Esophagus squamous epithelium (tissue), 5 donors: Measurements from ENCODE around the gene EXD2. TPM values are rescaled to one million over a fixed set of nuclear protein-coding genes. Genes with fewer than 3 reads are reported as not detected.

Experiments
- DNase-seq: peaks from one replicate; lab custom pipeline; 2025; lab: John Stamatoyannopoulos, UW
- H3K27ac ChIP-seq, 4 donors: fragments of 200-600 bp; sonication (generic); one replicate each; pipeline ENCODE4 v1.5.1; 2016 to 2019; ENCODE audit warnings: mild to moderate bottlenecking in 1 of 4
- H3K27me3 ChIP-seq, 4 donors: fragments of 200-600 bp; sonication (generic); 1 replicate in 3 of 4; 2 replicates in 1 of 4; pipeline versions ENCODE4 v1.5.1 to v1.6.0; 2017 to 2021; ENCODE audit warnings: antibody characterized with exemption in 1 of 4
- H3K36me3 ChIP-seq, 3 donors: fragments of 200-600 bp; sonication (generic); one replicate each; pipeline ENCODE4 v1.5.1; 2016 to 2019
- H3K4me1 ChIP-seq, 3 donors: fragments of 200-600 bp; sonication (generic); one replicate each; pipeline ENCODE4 v1.5.1; 2017 to 2019
- H3K4me3 ChIP-seq, 4 donors: fragments of 200-600 bp; sonication (generic); 1 replicate in 3 of 4; 2 replicates in 1 of 4; pipeline ENCODE4 v1.5.1; 2016 to 2019; ENCODE audit warnings: mild to moderate bottlenecking in 2 of 4, moderate library complexity in 1 of 4
- H3K9me3 ChIP-seq, 3 donors: fragments of 200-600 bp; sonication (generic); one replicate each; pipeline ENCODE4 v1.5.1; 2016 to 2019
- POLR2A ChIP-seq, 4 donors: fragments of 450-650 bp; IDR thresholded peaks; one replicate each; pipeline ENCODE4 v1.6.1; 2017; ENCODE audit warnings: antibody characterized with exemption in 4 of 4, mild to moderate bottlenecking in 4 of 4, moderate library complexity in 3 of 4
- WGBS, 2 donors: methylation state at CpG; one replicate each; pipeline ENCODE4 v1.1.5; 2018; 5-methylcytosine and 5-hydroxymethylcytosine counted together
- intact Hi-C: fragments of 100-400 bp; cut with DNase I; formaldehyde crosslinking; loops from one replicate; pipeline ENCODE4 v1.15.0; 2022
- small RNA-seq, 4 donors: library from RNA; depleted of rRNA; stranded (forward); fragments of <200 nt; gene quantifications; one replicate each; pipeline ENCODE3, GENCODE V24; 2016
- total RNA-seq, 4 donors: library from RNA; depleted of rRNA; stranded (reverse); fragments of >200 nt; gene quantifications; one replicate each; pipeline ENCODE4 v1.1.0, GENCODE V29; 2016
- TF ChIP-seq, protein P1 (sequence below), 6 experiments: fragments of 450-650 bp in 4 of 6; fragments of 200-600 bp in 2 of 6; sonication (generic) in 2 of 6; IDR thresholded peaks; one replicate each; pipeline ENCODE4 v1.5.1; 2016 to 2019; ENCODE audit warnings: antibody characterized with exemption in 6 of 6, mild to moderate bottlenecking in 4 of 6, moderate library complexity in 4 of 6
- donor health status: DM: yes; HTN: yes; CAD: no.

EXD2 gene
- total RNA-seq, 4 donors from 2014 or later: 12.3 to 22.9 (median 19.9) TPM

DNA sequence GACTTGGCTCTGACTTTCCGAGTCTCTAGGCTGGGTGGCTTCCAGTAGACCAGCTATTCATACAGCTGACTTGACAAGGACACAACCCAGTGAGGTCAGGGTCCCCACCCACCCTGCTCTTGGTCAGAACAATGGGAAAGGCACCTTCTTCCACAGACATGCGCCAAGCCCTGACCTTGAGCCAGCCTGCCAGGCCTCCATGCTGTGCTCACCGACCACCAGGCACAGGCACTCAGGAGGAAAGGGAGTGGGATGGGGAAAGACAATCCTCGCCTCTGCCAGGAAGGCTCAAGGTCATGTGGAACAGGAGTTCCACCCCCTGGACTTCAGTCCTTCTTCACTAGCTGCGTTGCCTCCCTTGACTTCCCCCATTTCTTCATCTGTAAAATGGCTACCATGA, 100.1 kb downstream of the EXD2 start:
- H3K36me3 ChIP-seq: no peaks in the 10 kb centered on the region
- peaks cover 0 to 18% (median 0%) of the 10 kb centered on the region in 3 donors for H3K4me1 ChIP-seq
- H3K9me3 ChIP-seq: no peaks in the 10 kb centered on the region
- WGBS, 2 donors: 71 to 81% methylated on average over 2 to 4 of the region's 5 CpGs
- H3K27ac ChIP-seq: no peak overlapping the region
- intact Hi-C loops: no loop called here
- TF ChIP-seq, protein P1, sequence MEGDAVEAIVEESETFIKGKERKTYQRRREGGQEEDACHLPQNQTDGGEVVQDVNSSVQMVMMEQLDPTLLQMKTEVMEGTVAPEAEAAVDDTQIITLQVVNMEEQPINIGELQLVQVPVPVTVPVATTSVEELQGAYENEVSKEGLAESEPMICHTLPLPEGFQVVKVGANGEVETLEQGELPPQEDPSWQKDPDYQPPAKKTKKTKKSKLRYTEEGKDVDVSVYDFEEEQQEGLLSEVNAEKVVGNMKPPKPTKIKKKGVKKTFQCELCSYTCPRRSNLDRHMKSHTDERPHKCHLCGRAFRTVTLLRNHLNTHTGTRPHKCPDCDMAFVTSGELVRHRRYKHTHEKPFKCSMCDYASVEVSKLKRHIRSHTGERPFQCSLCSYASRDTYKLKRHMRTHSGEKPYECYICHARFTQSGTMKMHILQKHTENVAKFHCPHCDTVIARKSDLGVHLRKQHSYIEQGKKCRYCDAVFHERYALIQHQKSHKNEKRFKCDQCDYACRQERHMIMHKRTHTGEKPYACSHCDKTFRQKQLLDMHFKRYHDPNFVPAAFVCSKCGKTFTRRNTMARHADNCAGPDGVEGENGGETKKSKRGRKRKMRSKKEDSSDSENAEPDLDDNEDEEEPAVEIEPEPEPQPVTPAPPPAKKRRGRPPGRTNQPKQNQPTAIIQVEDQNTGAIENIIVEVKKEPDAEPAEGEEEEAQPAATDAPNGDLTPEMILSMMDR (IDR thresholded peaks at IDR 0.05): no peak
- no peak for TF ChIP-seq POLR2A (IDR thresholded peaks at IDR 0.05)
- no peak for DNase-seq
- H3K4me3 ChIP-seq: no peak overlapping the region
- peaks cover 0 to 4% (median 0%) of the 10 kb centered on the region in 4 donors for H3K27me3 ChIP-seq

DNA sequence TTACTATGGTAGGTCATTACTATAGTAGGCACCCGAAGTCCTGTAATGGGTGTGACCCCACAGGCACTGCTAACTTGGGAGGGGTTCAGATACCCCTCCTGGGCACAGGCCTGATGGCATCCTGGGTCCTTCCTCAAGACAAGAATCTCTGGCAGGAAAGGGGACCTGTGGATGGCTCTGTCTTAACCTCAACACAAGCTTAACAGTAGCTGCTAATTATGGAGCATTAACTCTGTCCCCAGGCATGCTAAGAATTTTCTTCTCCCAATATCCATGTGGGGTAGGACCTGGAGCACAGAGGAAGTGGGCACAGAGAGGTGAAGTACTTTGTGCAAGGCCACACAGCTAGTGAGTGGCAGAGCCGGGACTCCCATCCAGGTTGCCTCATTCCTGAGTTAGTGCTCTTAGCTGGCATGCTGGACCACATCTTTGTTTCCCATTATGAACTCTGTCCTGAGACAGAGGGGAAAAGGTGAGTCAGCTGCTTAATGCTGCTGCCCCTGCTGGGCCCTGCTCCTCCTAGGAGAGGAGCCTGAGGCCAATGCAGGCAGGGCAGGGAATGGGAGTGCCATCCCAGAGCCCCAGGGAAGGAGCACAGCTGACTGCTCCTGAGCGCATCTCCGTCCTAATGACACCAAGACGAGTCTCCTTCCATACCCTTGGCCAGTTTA, 100.7 kb downstream of the EXD2 start:
- peaks cover 0 to 4% (median 0%) of the 10 kb centered on the region in 4 donors for H3K27me3 ChIP-seq
- DNase-seq: no peak
- no peaks in the 10 kb centered on the region for H3K36me3 ChIP-seq
- no peaks in the 10 kb centered on the region for H3K9me3 ChIP-seq
- peaks cover 0 to 16% (median 0%) of the 10 kb centered on the region in 3 donors for H3K4me1 ChIP-seq
- no peak for TF ChIP-seq POLR2A (IDR thresholded peaks at IDR 0.05)
- TF ChIP-seq, protein P1 (IDR thresholded peaks at IDR 0.05): no peak
- no peak overlapping the region for H3K27ac ChIP-seq
- WGBS, 2 donors: 84% methylated on average over 4 to 5 of the region's 5 CpGs
- H3K4me3 ChIP-seq: no peak overlapping the region
- intact Hi-C loops: no loop called here

Small RNAs within 50 kb of the gene (small RNA-seq; reads per million reads assigned to genes)
- 0 reads per million in 4 donors for gene RF00019

Other genes with a start within 250 kb of the EXD2 start
- gene ACTN1, start 212.2 kb upstream of the EXD2 start, total RNA-seq: 100 to 1,000 TPM; 118 to 145 (median 131) TPM
- gene DCAF5, start 38.4 kb upstream of the EXD2 start, total RNA-seq: 10 to 100 TPM; 12.4 to 34.7 (median 20.9) TPM
- gene GALNT16, start 68.7 kb downstream of the EXD2 start, total RNA-seq: 1 to 10 TPM in 2 of 4 donors, under 1 TPM in 2; 0.11 to 2.7 (median 1.3) TPM
- 100 to 1,000 TPM in 1 of 4 donors, 10 to 100 TPM in 3; 54.0 to 102 (median 79.5) TPM for gene ERH, start 206.8 kb downstream of the EXD2 start, total RNA-seq
- gene SLC39A9, start 207.2 kb downstream of the EXD2 start, total RNA-seq: 10 to 100 TPM; 40.2 to 77.7 (median 68.6) TPM